Measurements from ENCODE around the gene CFAP97D1. TPM values are rescaled to one million over a fixed set of nuclear protein-coding genes. Genes with fewer than 3 reads are reported as not detected.

CFAP97D1 gene
- polyA plus RNA-seq, 5 donors: 0.03 to 0.09 (median 0.05) TPM; not detected in 1

DNA sequence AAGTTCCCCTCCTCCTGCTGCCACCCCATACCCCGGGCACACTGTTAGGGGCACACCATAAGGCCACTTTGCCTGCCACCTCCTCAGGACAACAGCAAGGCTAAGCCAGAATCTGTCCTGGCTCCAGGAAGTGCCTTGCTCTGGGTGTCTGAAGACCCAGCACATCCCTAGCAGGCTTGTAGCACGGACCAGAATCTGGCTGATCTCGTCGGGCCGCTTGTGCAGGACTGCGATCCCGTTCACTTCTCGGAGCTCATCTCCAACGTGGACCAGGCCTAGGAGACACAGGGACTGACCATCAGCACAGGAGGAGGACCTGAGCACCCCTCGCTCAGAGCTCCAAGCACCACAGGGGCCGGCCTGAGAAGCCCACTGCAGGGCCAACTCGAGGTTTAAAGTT lies 45.3 kb downstream of the CFAP97D1 start:
- no peak for DNase-seq

DNA sequence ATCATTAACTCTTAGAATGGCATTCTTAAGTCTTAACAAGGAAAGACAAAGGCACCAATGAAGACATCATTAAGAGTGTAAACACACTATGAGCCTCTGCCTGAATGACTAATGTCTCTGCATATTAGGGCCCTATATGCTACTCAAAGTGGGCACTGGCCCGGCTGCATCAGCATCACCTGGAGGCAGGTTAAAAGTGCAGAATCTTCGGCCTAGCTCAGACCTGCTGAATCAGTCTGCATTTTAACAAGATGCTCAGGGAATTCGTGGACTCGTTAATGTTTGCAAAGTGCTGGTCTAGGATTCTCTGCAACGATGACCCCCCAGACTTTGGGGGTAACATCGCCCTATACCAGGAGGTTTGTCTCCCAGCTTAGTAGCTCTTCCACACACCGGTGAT lies 46.0 kb downstream of the CFAP97D1 start:
- DNase-seq: no peak

DNA sequence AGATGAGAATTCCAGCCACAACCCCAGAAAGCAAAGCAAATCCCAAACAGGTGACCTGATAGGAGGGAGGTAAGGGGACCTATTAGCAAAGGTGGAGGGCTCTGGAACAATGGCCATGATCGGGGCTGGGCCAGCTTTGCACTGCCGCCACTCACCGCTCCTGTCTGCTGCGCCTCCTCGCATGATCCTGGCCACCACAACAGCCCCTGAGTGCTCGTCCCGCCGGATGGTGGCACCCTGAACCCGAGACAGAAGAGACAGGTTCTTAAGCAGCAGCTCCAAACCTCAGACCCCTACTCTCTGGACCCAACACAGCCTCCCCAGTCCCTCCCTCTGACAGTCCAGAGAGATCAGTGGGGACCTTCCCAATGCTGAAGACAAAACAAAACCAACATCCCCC lies 47.4 kb downstream of the CFAP97D1 start:
- DNase-seq: no peak

DNA sequence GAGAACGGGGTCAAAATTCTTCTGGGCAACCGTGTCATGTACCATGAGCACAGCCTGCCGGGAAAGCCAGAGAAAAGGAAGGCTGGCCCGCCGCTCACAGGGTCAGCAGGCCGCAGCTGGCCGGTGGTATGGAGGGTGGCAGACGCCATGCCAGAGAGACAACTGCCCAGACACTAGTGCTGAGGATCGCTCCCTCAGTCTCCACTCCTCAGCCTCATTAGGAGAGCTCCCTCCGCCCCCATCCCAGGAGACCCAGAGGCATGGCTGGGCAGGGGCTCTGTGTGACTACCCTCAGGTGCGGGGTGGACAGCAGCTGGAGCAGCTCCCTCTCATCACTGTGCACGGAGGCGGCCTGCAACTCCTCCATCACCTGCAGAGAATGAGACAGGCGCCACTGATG lies 49.5 kb downstream of the CFAP97D1 start:
- DNase-seq: no peak

DNA sequence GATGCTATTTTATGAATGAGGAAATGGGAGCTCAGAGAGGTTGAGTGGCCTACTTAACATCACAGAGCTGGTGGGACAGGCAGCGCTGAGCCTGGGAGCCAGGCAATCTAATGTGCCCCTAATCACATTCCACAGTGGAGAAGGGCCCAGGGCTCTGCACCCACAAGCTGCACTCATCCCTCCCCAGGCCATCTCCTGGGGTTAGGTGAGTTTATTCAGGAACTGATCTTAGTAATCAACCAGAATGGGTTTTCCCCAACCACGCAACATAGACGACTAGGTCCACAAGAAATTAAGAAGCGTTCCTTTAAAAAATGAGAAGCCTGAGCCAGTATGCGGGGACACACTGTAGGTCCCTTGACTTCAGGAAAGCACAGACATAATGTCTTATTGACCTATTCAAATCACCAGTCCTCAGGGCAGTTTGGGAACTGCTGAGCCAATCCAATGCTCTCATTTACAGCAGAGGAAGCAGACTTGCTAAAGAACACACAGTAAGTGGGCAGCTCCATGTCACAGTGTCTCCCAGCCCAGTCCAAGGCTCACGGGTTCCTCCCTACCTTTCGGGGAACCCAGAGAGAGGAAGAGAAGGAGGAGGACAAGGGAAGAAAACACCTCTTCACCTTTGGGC lies 50.4 kb downstream of the CFAP97D1 start:
- DNase-seq: no peak

DNA sequence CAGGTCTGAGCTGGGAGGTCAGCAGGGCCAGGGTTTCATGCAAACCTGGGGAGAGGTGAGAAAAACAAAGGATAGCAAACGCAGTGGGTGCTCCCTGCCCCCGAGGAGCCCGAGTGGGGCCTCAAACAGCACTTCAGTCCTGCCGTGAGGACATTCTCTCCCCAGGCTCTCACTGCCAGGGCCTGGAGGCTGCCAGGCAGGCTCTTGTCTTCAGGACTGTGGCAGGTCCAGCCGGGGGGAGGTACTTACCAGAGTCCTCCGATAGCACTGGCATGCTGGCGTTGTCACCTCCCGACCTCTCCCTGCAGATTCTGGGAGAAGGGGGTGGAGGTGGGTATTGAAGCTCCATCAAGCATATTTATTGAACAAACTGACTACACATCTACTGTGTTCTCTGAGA lies 51.4 kb downstream of the CFAP97D1 start:
- no peak for DNase-seq

DNA sequence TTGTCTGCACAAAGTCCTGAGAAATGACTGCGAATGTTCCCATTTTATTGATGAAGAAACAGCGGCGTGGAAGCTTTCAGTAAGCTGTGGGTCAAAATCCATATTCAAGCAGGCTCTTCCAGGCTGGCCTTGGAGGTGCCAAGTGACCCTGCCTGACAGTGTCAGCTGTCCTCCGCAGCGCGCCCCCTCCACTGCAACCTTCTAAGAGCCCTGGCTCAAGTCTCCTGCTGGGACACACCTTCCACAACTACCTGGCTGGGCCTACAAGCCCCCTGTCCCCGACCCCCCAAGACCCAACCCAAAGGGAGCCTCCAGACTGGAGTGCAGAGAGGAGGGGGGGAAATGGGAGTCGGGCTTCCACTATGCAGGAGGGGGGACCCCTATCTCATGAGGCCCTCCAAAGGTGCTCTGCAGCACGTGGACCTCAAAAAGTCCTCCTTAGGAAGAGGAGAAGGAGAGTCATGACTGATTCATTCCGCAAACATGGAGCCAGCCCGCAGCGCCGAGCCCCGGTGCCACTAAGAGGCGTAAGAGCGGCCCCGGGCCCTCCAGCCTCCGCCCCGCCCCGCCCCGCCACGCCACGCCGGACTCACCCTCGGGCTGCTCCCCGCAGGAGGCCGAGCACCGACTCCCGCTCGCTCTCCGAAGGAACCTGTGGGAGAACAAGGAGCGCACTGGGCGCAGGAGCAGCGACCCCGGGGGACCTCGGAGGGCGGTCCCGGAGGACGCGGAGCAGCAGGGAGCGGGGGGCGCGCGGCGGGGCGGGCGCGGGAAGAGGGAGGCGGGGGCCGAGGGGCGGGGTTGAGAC lies 52.1 kb downstream of the CFAP97D1 start:
- peak in 1 of 2 donors; percentile 27 for DNase-seq

DNA sequence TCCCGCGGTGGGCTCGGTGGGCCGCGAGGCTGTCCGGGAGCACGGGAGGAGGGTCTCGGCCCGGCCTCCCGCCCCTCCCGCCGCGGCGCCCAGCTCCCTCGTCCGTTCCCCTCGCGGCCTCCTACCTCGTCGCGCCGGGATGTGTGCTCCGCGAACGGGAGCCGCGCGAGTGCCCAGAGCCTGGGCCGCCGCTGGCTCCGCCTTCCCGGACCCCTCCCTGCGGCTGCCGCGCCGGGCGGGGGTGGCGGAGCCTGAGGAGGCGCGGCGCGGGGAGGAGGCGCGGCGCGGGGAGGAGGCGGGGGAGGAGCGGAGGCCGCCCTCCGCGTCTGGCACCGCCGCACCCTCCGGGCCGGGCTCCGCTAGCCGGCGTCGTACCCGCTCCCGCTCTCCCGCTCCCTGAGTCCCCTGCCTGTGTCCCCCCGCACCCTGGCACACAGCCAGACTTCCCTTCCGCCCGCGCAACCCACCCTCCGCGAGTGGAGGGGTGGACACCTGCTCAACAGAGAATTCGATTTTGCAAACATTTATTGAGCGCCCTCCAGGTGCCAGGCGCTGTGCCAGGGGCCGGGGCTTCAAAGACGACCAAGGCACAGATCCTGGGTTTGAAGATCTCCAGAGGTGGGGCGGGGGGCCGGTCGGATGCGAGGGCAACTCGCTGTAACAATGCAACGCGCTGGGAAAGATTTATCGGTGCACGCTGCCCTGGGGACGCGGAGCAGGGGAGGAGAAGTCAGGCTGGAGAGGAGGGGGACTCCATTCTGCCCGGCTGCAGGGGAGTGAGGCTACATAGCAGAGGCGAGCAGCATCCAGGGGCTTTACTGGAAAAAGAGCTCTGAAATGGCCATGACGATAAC lies 53.0 kb downstream of the CFAP97D1 start, which contains the start of gene MPP3:
Gene MPP3, minus strand, starts transcription at position 171 of the 854 bp plus-strand sequence. CDS start 1,240 bp downstream, outside the sequence.
- peak; percentile 55 to 67 for DNase-seq

DNA sequence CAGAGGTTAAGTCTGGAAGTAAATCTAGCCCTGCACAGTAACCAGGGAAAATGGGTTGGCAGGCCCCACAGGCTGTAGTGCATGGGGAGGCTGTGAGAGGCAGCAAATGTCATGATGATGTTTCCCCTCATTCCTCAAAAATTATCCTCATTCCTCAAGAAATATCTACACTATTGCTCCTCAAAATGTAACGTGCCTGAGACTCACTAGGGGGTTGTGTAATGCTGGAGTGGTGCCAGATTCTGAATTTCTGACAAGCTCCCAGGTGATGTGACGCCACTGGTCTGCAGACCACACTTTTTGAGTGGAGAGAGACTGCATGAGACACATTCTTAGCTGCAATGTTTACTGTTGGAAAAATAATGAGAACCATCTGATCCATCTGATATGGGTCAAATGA lies 53.9 kb downstream of the CFAP97D1 start:
- DNase-seq: no peak

Other genes starting within 250 kb of the CFAP97D1 start
- gene ETV4, start 234.1 kb upstream of the CFAP97D1 start, polyA plus RNA-seq (ENCODE audit: insufficient read depth in 1 of 5, insufficient read length in 5 of 5, low replicate concordance in 1 of 5): 10 to 100 TPM in 3 of 5 donors, 1 to 10 TPM in 2; 8.8 to 22.0 (median 16.7) TPM
- under 1 TPM; 0.21 to 0.64 (median 0.31) TPM for gene MEOX1, start 118.5 kb upstream of the CFAP97D1 start, polyA plus RNA-seq (ENCODE audit: insufficient read depth in 1 of 5, insufficient read length in 5 of 5, low replicate concordance in 1 of 5)
- gene SOST, start 21.6 kb upstream of the CFAP97D1 start, polyA plus RNA-seq (ENCODE audit: insufficient read depth in 1 of 5, insufficient read length in 5 of 5, low replicate concordance in 1 of 5): under 1 TPM in 2 of 5 donors, not detected in 3; 0.04 to 0.18 TPM
- gene DUSP3, start 1.5 kb upstream of the CFAP97D1 start, polyA plus RNA-seq (ENCODE audit: insufficient read depth in 1 of 5, insufficient read length in 5 of 5, low replicate concordance in 1 of 5): 10 to 100 TPM; 29.5 to 33.5 (median 31.7) TPM
- 10 to 100 TPM in 3 of 5 donors, 1 to 10 TPM in 2; 9.3 to 13.7 (median 10.6) TPM for gene MPP3, start 52.7 kb downstream of the CFAP97D1 start, polyA plus RNA-seq (ENCODE audit: insufficient read depth in 1 of 5, insufficient read length in 5 of 5, low replicate concordance in 1 of 5)
- 1 to 10 TPM in 4 of 5 donors, under 1 TPM in 1; 0.77 to 1.8 (median 1.3) TPM for gene CD300LG, start 66.7 kb downstream of the CFAP97D1 start, polyA plus RNA-seq (ENCODE audit: insufficient read depth in 1 of 5, insufficient read length in 5 of 5, low replicate concordance in 1 of 5)
- 1 to 10 TPM; 3.5 to 5.1 (median 4.7) TPM for gene MPP2, start 127.1 kb downstream of the CFAP97D1 start, polyA plus RNA-seq (ENCODE audit: insufficient read depth in 1 of 5, insufficient read length in 5 of 5, low replicate concordance in 1 of 5)
- gene PPY, start 162.0 kb downstream of the CFAP97D1 start, polyA plus RNA-seq (ENCODE audit: insufficient read depth in 1 of 5, insufficient read length in 5 of 5, low replicate concordance in 1 of 5): 1 to 10 TPM in 4 of 5 donors, not detected in 1; 1.5 to 2.2 (median 1.6) TPM
- under 1 TPM in 4 of 5 donors, not detected in 1; 0.17 to 0.79 (median 0.26) TPM for gene PYY, start 173.5 kb downstream of the CFAP97D1 start, polyA plus RNA-seq (ENCODE audit: insufficient read depth in 1 of 5, insufficient read length in 5 of 5, low replicate concordance in 1 of 5)
- gene NAGS, start 224.2 kb downstream of the CFAP97D1 start, polyA plus RNA-seq (ENCODE audit: insufficient read depth in 1 of 5, insufficient read length in 5 of 5, low replicate concordance in 1 of 5): 1 to 10 TPM; 2.2 to 4.3 (median 4.2) TPM
- gene TMEM101, start 234.5 kb downstream of the CFAP97D1 start, polyA plus RNA-seq (ENCODE audit: insufficient read depth in 1 of 5, insufficient read length in 5 of 5, low replicate concordance in 1 of 5): 10 to 100 TPM; 41.5 to 48.1 (median 42.7) TPM